Measurements from ENCODE around the gene B9D1.

Gene B9D1

GRCh38 chr17:19388791-19389785 is 26.6 kb upstream of the B9D1 start:
- no peak overlapping the region for H3K4me3 ChIP-seq (ENCODE audit: low read depth, low read length)
- TF ChIP-seq, protein P1, sequence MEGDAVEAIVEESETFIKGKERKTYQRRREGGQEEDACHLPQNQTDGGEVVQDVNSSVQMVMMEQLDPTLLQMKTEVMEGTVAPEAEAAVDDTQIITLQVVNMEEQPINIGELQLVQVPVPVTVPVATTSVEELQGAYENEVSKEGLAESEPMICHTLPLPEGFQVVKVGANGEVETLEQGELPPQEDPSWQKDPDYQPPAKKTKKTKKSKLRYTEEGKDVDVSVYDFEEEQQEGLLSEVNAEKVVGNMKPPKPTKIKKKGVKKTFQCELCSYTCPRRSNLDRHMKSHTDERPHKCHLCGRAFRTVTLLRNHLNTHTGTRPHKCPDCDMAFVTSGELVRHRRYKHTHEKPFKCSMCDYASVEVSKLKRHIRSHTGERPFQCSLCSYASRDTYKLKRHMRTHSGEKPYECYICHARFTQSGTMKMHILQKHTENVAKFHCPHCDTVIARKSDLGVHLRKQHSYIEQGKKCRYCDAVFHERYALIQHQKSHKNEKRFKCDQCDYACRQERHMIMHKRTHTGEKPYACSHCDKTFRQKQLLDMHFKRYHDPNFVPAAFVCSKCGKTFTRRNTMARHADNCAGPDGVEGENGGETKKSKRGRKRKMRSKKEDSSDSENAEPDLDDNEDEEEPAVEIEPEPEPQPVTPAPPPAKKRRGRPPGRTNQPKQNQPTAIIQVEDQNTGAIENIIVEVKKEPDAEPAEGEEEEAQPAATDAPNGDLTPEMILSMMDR (conservative IDR thresholded peaks at IDR 0.05; ENCODE audit: low read depth, low read length): no peak
- DNase-seq (ENCODE audit: low read depth): no peak

DNA sequence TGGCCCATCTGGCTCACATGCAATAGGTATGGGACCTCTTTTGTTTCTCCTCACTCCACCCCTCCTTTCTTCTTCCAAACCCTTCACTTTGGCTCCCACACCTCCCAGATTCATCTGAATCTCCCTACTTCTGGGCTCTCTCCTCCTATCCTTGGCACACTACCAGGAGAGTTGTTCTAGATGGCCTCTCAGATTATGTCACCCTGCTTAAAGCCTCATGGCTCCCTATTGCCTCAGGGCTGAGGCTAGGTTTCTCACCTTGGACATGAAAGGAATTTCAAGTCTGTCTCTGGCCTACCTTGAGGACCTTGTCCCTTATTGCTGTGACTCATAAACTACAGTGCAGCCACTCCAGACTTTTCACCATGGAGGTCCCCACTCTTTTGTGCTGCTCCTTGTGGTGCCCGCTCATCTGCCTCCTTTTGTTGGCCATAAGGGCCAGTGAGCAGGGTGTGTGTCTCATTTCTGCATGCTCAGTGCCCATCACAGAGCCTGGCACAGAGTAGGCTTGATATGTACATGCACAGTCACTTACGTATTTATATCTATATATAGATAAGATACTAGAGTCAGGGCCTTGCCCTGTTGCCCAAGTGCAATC is 25.5 kb upstream of the B9D1 start:
- no peak overlapping the region for H3K4me3 ChIP-seq (ENCODE audit: low read depth, low read length)
- DNase-seq (ENCODE audit: low read depth): peak; percentile 86
- TF ChIP-seq, protein P1 (conservative IDR thresholded peaks at IDR 0.05; ENCODE audit: low read depth, low read length): no peak

DNA sequence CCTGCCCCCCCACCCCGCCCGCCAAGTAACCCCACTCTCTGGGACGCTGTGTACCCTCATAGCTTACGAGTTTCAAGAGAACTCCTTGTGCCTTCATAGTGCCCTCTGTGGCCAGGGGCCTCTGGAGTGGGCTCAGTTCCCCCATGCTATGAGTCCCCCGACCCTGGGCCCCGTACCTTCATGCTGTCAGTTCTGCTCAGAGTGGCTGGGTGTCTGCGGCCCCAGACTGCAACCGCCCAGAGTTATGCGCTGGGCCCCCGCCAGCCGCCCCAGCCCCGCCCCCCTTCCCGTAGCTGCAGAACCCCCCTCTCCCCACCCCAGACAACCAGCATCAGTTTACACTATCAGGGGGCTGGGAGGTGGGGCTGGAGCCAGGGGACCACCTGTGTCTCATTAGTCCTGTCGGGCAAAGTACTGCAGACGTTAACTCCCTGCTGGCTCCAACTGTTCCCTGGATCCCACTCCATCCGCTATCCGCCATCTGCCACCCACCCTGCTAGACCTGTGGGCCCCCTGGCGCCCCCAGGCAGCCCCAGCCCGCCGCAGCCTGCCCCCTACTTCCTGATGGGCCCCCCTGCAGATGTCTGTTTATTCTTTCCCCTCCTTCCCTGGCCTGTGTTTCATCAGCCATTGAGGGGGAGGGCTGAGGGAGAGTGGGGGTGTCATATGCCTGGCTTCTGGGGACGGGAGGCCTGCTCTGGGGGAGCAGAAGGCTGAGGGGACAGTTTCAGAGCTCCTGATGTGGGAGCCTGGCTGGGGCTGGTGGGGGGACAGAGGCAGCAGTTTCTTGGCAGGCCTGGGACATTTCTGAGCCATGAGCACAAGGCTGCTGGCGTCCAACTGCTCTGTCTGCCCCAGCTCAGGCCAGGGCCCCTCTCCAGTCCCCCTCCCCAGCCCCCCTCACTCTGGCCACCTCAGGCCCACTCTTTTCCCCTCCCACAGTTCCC is 24.7 kb upstream of the B9D1 start, which contains the start of gene MFAP4:
Gene MFAP4 (minus strand): TSS at position 217 of the 947 bp plus-strand sequence. CDS start 35 bp downstream, at position 182.
- peak; percentile 95 for DNase-seq (ENCODE audit: low read depth)
- TF ChIP-seq, protein P1 (conservative IDR thresholded peaks at IDR 0.05; ENCODE audit: low read depth, low read length): no peak

DNA sequence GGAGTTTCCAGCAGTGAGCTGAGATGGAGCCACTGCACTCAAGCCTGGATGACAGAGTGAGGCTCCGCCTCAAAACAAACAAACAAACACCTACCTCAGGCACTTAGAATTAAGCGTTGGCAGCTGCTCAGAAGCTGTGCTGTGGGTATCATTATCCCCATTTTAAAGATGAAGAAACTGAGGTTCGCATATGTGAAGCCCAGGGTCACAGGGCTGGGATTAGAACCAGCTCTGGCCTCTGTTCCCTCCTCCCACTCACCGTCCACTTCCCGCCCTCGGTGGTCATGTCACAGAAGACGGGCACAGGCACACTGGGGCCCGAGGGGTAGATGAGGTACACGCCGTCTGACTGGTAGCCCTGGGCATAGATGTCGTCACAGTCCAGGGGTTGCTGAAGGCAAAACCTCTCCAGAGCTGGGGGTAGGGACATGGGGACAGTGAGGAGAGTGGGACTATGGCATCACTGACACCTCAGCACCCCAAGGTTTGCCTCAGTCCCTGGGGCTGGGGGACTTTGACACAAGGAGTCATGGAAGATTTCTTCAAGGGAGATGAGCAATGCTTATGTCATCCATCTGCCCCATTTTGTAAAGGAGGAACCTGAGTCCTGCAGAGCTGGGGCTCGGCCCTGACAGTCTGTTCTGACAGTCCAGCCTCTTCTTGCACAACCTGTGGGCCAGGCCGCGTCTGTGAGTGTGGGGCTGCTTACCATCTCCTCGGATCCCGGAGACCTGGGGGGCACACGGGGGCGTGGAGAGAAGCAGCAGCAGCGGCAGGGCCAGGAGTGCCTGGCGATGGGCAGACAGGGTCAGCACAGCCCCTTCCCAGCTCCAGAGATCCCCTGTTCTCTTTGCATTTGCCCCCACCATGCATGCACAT is 23.8 kb upstream of the B9D1 start:
- TF ChIP-seq, protein P1 (conservative IDR thresholded peaks at IDR 0.05; ENCODE audit: low read depth, low read length): no peak
- DNase-seq (ENCODE audit: low read depth): peak; percentile 95
- peak overlapping the region; percentile 64 for H3K4me3 ChIP-seq (ENCODE audit: low read depth, low read length)

More for the DNA sequence above, 24.7 kb upstream of the B9D1 start, which contains the start of gene MFAP4:
- H3K4me3 ChIP-seq (ENCODE audit: low read depth, low read length): peak within 1 kb of the TSS; percentile 64

- TF ChIP-seq, protein P1 (conservative IDR thresholded peaks at IDR 0.05; ENCODE audit: low read depth, low read length): no peak
- peak overlapping the region; percentile 10 for H3K4me3 ChIP-seq (ENCODE audit: low read depth, low read length)
- no peak for DNase-seq (ENCODE audit: low read depth)
Observed at GRCh38 chr17:19385521-19385983, 23.0 kb upstream of the B9D1 start.
